H1 (cell line): ENCODE data around the gene GRIN2C. TPM values are rescaled to one million over a fixed set of nuclear protein-coding genes. Genes with fewer than 3 reads are reported as not detected.
A peak's percentile ranks its signal among the peaks of the same experiment; 100 is the strongest.

Experiments used
- ASH2L ChIP-seq: fragments of 200-600, 300-600 bp; sonication (generic); IDR thresholded peaks from one replicate; pipeline ENCODE4 v1.7.1; 2017; ENCODE audit warnings: low read length
- PHF8 ChIP-seq: fragments of 200-600 bp; sonication (generic); conservative IDR thresholded peaks from 2 replicates; pipeline ENCODE4 v1.7.1; 2012; ENCODE audit warnings: low read depth, mild to moderate bottlenecking, inconsistent platforms, low read length, moderate library complexity
- POLR2AphosphoS5 ChIP-seq: IDR thresholded peaks from 2 replicates; pipeline ENCODE4 v1.6.1; 2011; ENCODE audit warnings: low read depth, low read length
- TAF1 ChIP-seq: IDR thresholded peaks from 2 replicates; pipeline ENCODE4 v1.6.1; 2011; ENCODE audit warnings: mild to moderate bottlenecking, low read depth, low read length
- TBP ChIP-seq: IDR thresholded peaks from 2 replicates; pipeline ENCODE4 v1.6.1; 2011; ENCODE audit warnings: low read depth, low read length, improper control_type of control experiment
- polyA plus RNA-seq, 7 experiments: library from polyadenylated mRNA; depleted of rRNA in 3 of 7; stranded (reverse) in 5 of 7; unstranded in 2 of 7; fragments of >200 nt in 5 of 7; fragments of 200-250 nt in 2 of 7; gene quantifications; 1 replicate in 5 of 7; 2 replicates in 1 of 7; 4 replicates in 1 of 7; pipeline versions ENCODE4 v1.2.1 to v1.2.3, GENCODE V29; 2011 to 2013; ENCODE audit warnings: missing spikeins in 2 of 7, mixed read lengths in 2 of 7
- total RNA-seq: library from RNA; stranded (reverse); fragmentation: NEBNext Ultra II Directional; extraction: Animal tissue kit (Norgen Biotek cat#: 25700); gene quantifications from 2 replicates; pipeline ENCODE4 v1.2.1, GENCODE V29; 2021

Gene GRIN2C
- total and polyA plus RNA-seq, 2 of the 8 experiments (the other 6 are each of a cell fraction or from before 2014, with no cell fraction given) = 0.06 to 0.07 TPM

DNA sequence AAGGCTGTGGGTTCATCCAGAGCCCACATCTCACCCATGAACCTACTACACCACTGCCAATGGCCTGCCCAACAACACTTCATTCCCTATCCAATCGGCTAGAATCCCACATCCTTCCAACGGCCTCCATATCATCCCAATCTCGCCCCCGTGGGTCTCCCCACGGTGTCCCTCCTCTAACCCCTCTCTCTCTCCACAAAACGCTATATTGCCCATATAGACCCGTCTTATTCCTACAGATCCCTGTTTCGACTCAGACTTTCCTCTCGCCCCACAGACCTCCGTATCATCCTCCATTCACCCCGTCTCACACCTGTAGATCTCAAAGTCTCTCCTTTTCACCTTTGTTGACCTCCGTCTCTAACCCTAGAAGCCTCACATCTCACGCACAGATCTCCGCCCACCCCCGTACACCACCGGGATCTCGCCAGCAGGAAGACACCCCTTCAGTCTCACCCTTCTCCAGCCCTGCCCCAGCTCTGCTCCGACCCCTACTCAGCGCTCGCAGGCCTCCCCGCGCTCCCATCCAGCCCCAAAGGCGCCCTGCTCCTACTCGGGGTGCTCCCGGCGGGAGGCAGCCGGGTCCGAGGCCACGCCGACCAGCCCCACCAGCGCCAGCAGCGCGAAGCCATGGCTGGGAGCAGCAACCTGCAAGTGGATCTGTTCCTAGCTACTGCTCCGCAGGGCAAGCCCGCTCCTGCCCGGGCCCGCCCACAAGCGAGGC is 12.8 kb upstream of the GRIN2C start, which contains the start of gene FDXR (continued):
- peak; percentile 75; the same call in 1 of the 2 replicates for TF ChIP-seq TAF1
- TF ChIP-seq TBP = peak; percentile 79
- peak; percentile 67 for TF ChIP-seq PHF8
- TF ChIP-seq ASH2L = peak; percentile 8
- peak; percentile 89; the same call in 1 of the 2 replicates for TF ChIP-seq POLR2AphosphoS5
